Measurements from ENCODE around the gene TNFAIP8.
"Not testable (repeated sequence)": the region's sequence is repeated elsewhere in the genome, so short reads cannot be mapped to it uniquely, and the experiment has no call there.

- TF ChIP-seq SMC3 (conservative IDR thresholded peaks at IDR 0.05; ENCODE audit: insufficient read depth, low read depth, low read length); CHD2 (IDR thresholded peaks at IDR 0.05; ENCODE audit: low read depth, low read length); CTCF (IDR thresholded peaks at IDR 0.05 in 2 of 3, conservative IDR thresholded peaks at IDR 0.05 in 1 of 3; ENCODE audit: insufficient read depth in 2 of 3, low read depth in 1 of 3, low read length in 3 of 3); EGR1 (conservative IDR thresholded peaks at IDR 0.05); CBX5 (IDR thresholded peaks at IDR 0.05; ENCODE audit: borderline replicate concordance, low read depth); SOX6 (IDR thresholded peaks at IDR 0.05); CAMTA2 (CRISPR knock-in tag; conservative IDR thresholded peaks at IDR 0.05); BHLHE40 (IDR thresholded peaks at IDR 0.05; ENCODE audit: low read length); MXD1 (CRISPR knock-in tag; IDR thresholded peaks at IDR 0.05; ENCODE audit: borderline replicate concordance, poor library complexity, severe bottlenecking); ZNF3 (CRISPR knock-in tag; IDR thresholded peaks at IDR 0.05); MYNN (IDR thresholded peaks at IDR 0.05); MYNN (CRISPR knock-in tag; IDR thresholded peaks at IDR 0.05); MAX (CRISPR knock-in tag; IDR thresholded peaks at IDR 0.05): not testable (repeated sequence)
These were observed 83.8 kb downstream of the TNFAIP8 start for GRCh38 chr5:119439632-119440031.
